Measurements from ENCODE around the gene LRRC7. TPM values are rescaled to one million over a fixed set of nuclear protein-coding genes. Genes with fewer than 3 reads are reported as not detected.

The LRRC7 gene
- total RNA-seq, 1 donor from 2014 or later = not detected

DNA sequence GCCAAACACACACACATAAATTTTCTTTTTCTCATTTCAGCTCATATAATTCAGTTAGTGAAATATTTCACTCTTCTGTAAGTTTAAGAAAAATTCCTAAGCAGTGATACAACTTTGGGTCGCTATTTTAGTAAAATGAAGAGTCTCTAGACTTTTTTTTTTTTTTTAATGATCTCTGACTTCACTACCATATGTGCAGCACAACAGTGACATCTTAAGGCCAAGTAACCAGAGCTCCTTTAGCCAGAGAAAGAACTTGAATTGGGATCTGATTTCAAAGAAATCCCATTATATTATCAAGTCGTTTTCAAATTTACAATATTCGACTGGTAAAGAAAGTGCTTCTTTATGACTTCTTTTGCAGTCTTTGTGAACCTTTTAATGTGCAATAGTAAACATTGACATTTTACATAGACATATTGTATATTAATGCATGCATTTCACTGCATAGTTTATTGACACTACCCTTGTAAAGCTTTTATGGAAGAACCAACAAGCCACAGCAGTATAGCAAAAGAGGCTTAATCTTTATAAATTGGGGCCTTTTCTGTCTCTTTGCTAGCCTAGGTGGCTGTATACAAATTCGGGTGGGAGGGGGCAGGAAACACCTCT lies 575.4 kb downstream of the LRRC7 start:
- DNase-seq (ENCODE audit: low read depth) = no peak
- H3K4me3 ChIP-seq (ENCODE audit: low read depth, low read length) = no peak overlapping the region
- TF ChIP-seq, protein P1, sequence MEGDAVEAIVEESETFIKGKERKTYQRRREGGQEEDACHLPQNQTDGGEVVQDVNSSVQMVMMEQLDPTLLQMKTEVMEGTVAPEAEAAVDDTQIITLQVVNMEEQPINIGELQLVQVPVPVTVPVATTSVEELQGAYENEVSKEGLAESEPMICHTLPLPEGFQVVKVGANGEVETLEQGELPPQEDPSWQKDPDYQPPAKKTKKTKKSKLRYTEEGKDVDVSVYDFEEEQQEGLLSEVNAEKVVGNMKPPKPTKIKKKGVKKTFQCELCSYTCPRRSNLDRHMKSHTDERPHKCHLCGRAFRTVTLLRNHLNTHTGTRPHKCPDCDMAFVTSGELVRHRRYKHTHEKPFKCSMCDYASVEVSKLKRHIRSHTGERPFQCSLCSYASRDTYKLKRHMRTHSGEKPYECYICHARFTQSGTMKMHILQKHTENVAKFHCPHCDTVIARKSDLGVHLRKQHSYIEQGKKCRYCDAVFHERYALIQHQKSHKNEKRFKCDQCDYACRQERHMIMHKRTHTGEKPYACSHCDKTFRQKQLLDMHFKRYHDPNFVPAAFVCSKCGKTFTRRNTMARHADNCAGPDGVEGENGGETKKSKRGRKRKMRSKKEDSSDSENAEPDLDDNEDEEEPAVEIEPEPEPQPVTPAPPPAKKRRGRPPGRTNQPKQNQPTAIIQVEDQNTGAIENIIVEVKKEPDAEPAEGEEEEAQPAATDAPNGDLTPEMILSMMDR (conservative IDR thresholded peaks at IDR 0.05; ENCODE audit: low read depth, low read length) = no peak

DNA sequence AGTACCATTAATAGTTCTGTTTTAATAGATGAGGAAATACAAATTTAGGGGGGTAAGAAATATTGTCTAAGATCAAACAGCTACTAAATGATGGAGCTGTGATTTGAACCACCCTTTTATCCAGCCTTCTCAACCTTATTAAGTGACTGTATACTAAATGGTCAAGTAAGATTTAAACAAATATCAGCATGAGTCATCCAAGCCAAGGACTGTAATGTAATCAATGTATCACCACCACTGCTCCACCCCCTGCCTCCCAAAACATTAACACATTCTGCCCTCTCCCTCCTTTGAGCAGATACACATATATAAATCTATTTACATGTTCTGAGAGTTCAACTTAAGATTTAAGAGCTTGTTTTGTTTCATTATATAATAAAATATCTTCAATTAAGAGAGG lies 578.8 kb downstream of the LRRC7 start:
- no peak for DNase-seq (ENCODE audit: low read depth)
- TF ChIP-seq, protein P1 (conservative IDR thresholded peaks at IDR 0.05; ENCODE audit: low read depth, low read length) = no peak
- H3K4me3 ChIP-seq (ENCODE audit: low read depth, low read length) = no peak overlapping the region

DNA sequence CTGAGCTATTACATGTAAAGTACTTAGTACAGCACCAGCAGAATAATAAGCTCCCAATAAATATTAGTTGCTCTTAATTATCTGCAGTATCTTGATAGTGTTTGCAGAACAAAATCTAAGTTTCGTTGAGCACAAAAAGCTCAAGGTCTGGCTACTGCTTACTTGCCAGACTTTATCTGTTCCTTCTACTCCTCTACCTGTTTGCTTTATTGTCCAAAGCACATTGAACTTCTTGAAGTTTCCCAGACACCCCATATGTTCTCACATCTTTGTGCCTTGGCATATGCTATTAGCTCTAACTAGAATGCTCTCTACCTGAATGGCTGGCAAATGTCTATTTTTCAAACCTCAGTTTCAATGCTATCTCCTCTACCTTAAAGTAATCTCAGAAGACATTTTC lies 582.7 kb downstream of the LRRC7 start:
- DNase-seq (ENCODE audit: low read depth) = no peak
- TF ChIP-seq, protein P1 (conservative IDR thresholded peaks at IDR 0.05; ENCODE audit: low read depth, low read length) = no peak
- no peak overlapping the region for H3K4me3 ChIP-seq (ENCODE audit: low read depth, low read length)

DNA sequence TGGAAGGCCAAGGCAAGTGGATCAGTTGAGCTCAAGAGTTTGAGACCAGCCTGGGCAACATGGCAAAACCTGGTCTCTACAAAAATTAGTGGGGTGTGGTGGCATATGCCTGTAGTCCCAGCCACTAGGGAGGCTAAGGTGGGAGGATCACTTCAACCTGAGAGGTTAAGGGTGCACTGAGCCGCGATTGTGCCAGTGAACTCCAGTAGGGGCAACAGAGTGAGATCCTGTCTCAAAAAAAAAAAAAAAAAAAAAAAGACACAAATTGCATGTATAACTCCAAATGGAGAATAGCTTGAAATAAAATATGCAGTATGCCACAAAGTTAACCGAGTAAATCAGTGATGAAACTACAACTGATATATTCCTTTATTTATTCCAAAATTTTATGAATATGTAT lies 586.0 kb downstream of the LRRC7 start:
- no peak for DNase-seq (ENCODE audit: low read depth)
- H3K4me3 ChIP-seq (ENCODE audit: low read depth, low read length) = no peak overlapping the region
- TF ChIP-seq, protein P1 (conservative IDR thresholded peaks at IDR 0.05; ENCODE audit: low read depth, low read length) = no peak

DNA sequence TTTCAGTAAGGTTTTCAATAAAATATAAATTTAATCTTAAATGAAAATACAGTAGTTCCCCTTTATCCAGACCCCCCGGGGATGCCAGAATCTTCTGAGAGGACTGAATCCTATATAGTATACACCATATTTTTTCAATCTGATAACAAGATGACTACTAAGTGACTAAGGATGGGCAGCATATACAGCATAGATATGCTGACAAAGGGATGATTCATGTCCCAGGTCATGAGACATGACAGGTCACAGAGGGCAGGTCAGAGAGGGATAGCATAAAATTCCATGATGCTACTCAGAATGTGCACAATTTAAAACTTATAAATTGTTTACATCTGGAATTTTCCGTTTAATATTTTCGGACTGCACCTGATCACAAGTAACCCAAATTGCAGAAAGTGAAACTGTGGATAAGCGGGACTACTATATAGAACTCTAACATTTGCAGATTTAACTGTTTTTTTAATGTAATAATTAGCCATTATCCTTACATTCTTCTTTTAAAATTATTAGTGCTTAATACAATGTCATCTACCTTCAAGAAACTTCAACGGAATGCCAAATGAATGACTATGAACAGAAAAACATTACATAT lies 588.9 kb downstream of the LRRC7 start:
- TF ChIP-seq, protein P1 (conservative IDR thresholded peaks at IDR 0.05; ENCODE audit: low read depth, low read length) = no peak

DNA sequence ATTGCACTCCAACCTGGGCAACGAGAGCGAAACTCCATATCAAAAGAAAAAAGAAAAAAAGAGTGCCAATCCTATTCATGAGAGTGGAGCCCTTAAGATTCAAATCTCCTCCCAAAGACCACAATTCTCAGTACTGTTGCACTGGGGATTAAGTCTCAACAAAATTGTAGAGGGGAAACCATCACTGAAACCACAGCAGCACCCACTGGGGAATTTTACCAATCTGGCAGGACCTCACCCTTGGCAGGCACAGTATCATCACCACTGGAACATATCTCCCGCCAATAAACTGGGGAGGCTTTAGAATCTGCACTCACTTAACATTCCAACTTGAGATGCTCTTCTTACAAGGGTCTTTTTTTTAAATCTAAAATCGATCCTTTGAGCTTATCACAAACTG lies 596.6 kb downstream of the LRRC7 start:
- H3K4me3 ChIP-seq (ENCODE audit: low read depth, low read length) = no peak overlapping the region
- no peak for DNase-seq (ENCODE audit: low read depth)
- TF ChIP-seq, protein P1 (conservative IDR thresholded peaks at IDR 0.05; ENCODE audit: low read depth, low read length) = no peak

More for the DNA sequence above, 588.9 kb downstream of the LRRC7 start:
- no peak for DNase-seq (ENCODE audit: low read depth)
- no peak overlapping the region for H3K4me3 ChIP-seq (ENCODE audit: low read depth, low read length)

DNA sequence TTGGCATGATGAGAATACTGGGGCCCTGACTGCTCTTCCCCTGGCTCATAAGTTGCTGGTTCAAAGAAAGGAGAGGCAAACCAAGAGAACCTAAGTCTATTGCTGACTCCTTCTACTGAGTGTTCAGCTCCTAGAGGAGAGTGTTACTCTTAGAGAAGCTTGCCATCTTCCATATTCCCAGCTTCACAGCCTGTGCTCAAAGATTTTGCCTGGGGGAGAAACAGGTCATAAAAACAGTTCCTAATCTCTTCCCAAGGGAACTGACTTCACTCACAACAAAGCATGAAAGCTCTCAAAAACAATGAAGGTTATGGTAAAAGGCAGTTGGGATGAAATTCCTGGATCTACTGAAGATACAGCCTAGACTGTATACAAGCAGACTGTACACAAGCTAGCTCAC lies 600.6 kb downstream of the LRRC7 start:
- no peak overlapping the region for H3K4me3 ChIP-seq (ENCODE audit: low read depth, low read length)
- no peak for DNase-seq (ENCODE audit: low read depth)
- TF ChIP-seq, protein P1 (conservative IDR thresholded peaks at IDR 0.05; ENCODE audit: low read depth, low read length) = no peak
